ENCODE results near the gene PDK1. TPM values are rescaled to one million over a fixed set of nuclear protein-coding genes. Genes with fewer than 3 reads are reported as not detected.

PDK1 gene
- total RNA-seq, 1 experiment from 2014 or later: 74.7 TPM

GRCh38 chr2:172655838-172656573 is 100.1 kb downstream of the PDK1 start:
- H3K79me2 ChIP-seq (ENCODE audit: insufficient read depth, low read length): no peaks in the 10 kb centered on the region
- H3K23me2 ChIP-seq (ENCODE audit: insufficient read length, low read depth, low read length, poor library complexity, severe bottlenecking): no peaks in the 10 kb centered on the region
- DNase-seq: no peak
- Mint-ChIP-seq H3K36me3 (ENCODE audit: insufficient read depth in 1 of 3, low read depth in 3 of 3) (peaks cover 9 to 21% (median 14%) of the 10 kb centered on the region in 3 experiments), H3K27me3 (ENCODE audit: low read depth) (peaks cover 2% of the 10 kb centered on the region; the same call in 1 of the 2 replicates), H3K27ac (no peak overlapping the region), H3K4me3 (no peak overlapping the region), H3K4me1 (no peaks in the 10 kb centered on the region), H3K9me3 (peaks cover 40 to 45% of the 10 kb centered on the region in 2 experiments)
- H3K4me2 ChIP-seq (ENCODE audit: insufficient read depth, insufficient read length, low read length): no peak overlapping the region
- H2BK12ac ChIP-seq (ENCODE audit: insufficient read length, low read depth, low read length): no peak overlapping the region
- H2BK5ac ChIP-seq (ENCODE audit: insufficient read length, low read length): no peak overlapping the region
- WGBS (ENCODE audit: extremely low coverage, insufficient read length, low lambda C conversion rate): no CpG with 5 or more reads among the region's 5 CpGs
- H4K91ac ChIP-seq (ENCODE audit: insufficient read length, low read depth, low read length): no peak overlapping the region
- no peak overlapping the region for H3K14ac ChIP-seq (ENCODE audit: insufficient read depth, low read length)
- no peak overlapping the region for H3K4ac ChIP-seq (ENCODE audit: low read depth, low read length)
- H3K18ac ChIP-seq (ENCODE audit: insufficient read length, low read depth, low read length): no peak overlapping the region
- no peak overlapping the region for H3T11ph ChIP-seq (ENCODE audit: low read length)
- no peak overlapping the region for H3K27ac ChIP-seq (ENCODE audit: insufficient read length, low read depth, low read length)
- H3K9ac ChIP-seq (ENCODE audit: extremely low read depth, insufficient read length, low read length): no peak overlapping the region
- no peak overlapping the region for H2BK120ac ChIP-seq (ENCODE audit: low read depth, low read length, poor library complexity, severe bottlenecking)
- no peak for TF ChIP-seq CTCF (conservative IDR thresholded peaks at IDR 0.05)
- no peak overlapping the region for H2BK15ac ChIP-seq (ENCODE audit: low read depth, low read length)
- H3K56ac ChIP-seq (ENCODE audit: insufficient read length, low read depth, low read length): no peak overlapping the region
- no peak overlapping the region for H2AFZ ChIP-seq (ENCODE audit: low read length)
- H3K9me3 ChIP-seq (ENCODE audit: control insufficient read depth, low read depth, low read length): no peaks in the 10 kb centered on the region
- H4K5ac ChIP-seq (ENCODE audit: insufficient read length, low read depth, low read length): no peak overlapping the region
- no peaks in the 10 kb centered on the region for H4K20me1 ChIP-seq (ENCODE audit: control insufficient read depth, insufficient read depth, insufficient read length)
- no peaks in the 10 kb centered on the region for H3K79me1 ChIP-seq (ENCODE audit: insufficient read depth, low read depth, low read length, poor library complexity, severe bottlenecking)
- H2AK5ac ChIP-seq (ENCODE audit: insufficient read length, low read length): no peak overlapping the region
- H3K4me1 ChIP-seq (ENCODE audit: insufficient read depth, low read length): no peaks in the 10 kb centered on the region
- H4K8ac ChIP-seq (replicated peaks; ENCODE audit: insufficient read length, low read depth, low read length): no peak overlapping the region
- H2BK20ac ChIP-seq (ENCODE audit: low read depth, low read length, poor library complexity, severe bottlenecking): no peak overlapping the region
- no peak overlapping the region for H3K23ac ChIP-seq (ENCODE audit: insufficient read length, low read depth, low read length)
- no peaks in the 10 kb centered on the region for H3K27me3 ChIP-seq (ENCODE audit: insufficient read depth, low read length)

Other genes with a start within 250 kb of the PDK1 start
- gene ITGA6, start 128.5 kb upstream of the PDK1 start, total RNA-seq (2021): 78.3 and 78.9 TPM in 2 replicates
- 1.4 and 1.5 TPM in 2 replicates for gene RAPGEF4, start 179.8 kb downstream of the PDK1 start, total RNA-seq (2021)